Psoas muscle (tissue), 8 donors: ENCODE data around the gene MLIP. TPM values are rescaled to one million over a fixed set of nuclear protein-coding genes. Genes with fewer than 3 reads are reported as not detected.

Experiments
- ATAC-seq, 4 donors: fragments of 200-7000 bp; cut with Tn5 transposase; one replicate each; pipeline ENCODE4 v1.9.1; 2020; ENCODE audit warnings: moderate library complexity in 3 of 4, mild to moderate bottlenecking in 2 of 4
- DNase-seq, 2 donors: peaks; one replicate each; pipeline ENCODE4 v3.0.0-alpha.2; 2020
- H3K27ac ChIP-seq: fragments of 200-600 bp; one replicate; pipeline ENCODE4 v1.8.0; 2022
- H3K27me3 ChIP-seq, 3 donors: fragments of 200-600 bp in 1 of 3; one replicate each; pipeline versions ENCODE4 v1.6.1 to v1.8.0; 2013 to 2022; ENCODE audit warnings: low read length in 2 of 3, mild to moderate bottlenecking in 2 of 3, moderate library complexity in 1 of 3; ENCODE audit not compliant: insufficient read depth in 3 of 3
- H3K36me3 ChIP-seq, 2 donors: fragments of 200-600 bp in 1 of 2; one replicate each; pipeline versions ENCODE4 v1.6.1 to v1.8.0; 2013 to 2022; ENCODE audit warnings: low read depth in 1 of 2, mild to moderate bottlenecking in 1 of 2, moderate library complexity in 1 of 2; ENCODE audit not compliant: insufficient read depth in 1 of 2
- H3K4me1 ChIP-seq: fragments of 200-600 bp; one replicate; pipeline ENCODE4 v1.8.0; 2022
- H3K4me3 ChIP-seq: fragments of 200-600 bp; one replicate; pipeline ENCODE4 v1.8.0; 2022; ENCODE audit warnings: mild to moderate bottlenecking
- H3K9me3 ChIP-seq: fragments of 200-600 bp; one replicate; pipeline ENCODE4 v1.8.0; 2022
- CTCF ChIP-seq: fragments of 200-600 bp; IDR thresholded peaks from one replicate; pipeline ENCODE4 v1.8.0; 2022; ENCODE audit warnings: antibody characterized with exemption
- WGBS, 3 donors: extraction: QIAGEN DNeasy Blood & Tissue Kit; methylation state at CpG; one replicate each; pipeline versions ENCODE4 v1.1.6 to v1.1.7; 2013; 5-methylcytosine and 5-hydroxymethylcytosine counted together
- intact Hi-C, 2 donors: fragments of 100-400 bp; cut with DNase I; formaldehyde crosslinking; loops; one replicate each; pipeline versions ENCODE4 v1.11.0 to v1.14.2; 2022
- polyA plus RNA-seq, 3 donors: library from polyadenylated mRNA; stranded (reverse); fragments of 200-250 nt; gene quantifications; one replicate each; pipeline ENCODE4 v1.2.3, GENCODE V29; 2013
- total RNA-seq, 4 donors: library from RNA; stranded (reverse); fragmentation: NEBNext Ultra II Directional in 2 of 4; extraction: Animal tissue kit (Norgen Biotek cat#: 25700) in 2 of 4; gene quantifications; one replicate each; pipeline versions ENCODE4 v1.2.1 to v1.2.4, GENCODE V29; 2021 to 2023
- donor health status: healthy with polysubstance abuse.
- donor health status: DM: no; HTN: no; CAD: no; lungs with moderate emphysema.
- donor health status: Bipolar disorder and iron deficiency.
- donor health status: healthy.
- donor health status: DM: yes; HTN: yes; CAD: no.
- donor health status: DM: no; HTN: no; CAD: no.
- donor health status: DM: no; HTN: no; CAD: no.
- donor health status: DM: yes; HTN: yes; CAD: no.

The MLIP gene
- total and polyA plus RNA-seq, 7 donors, result 51.5 to 365 (median 163) TPM

DNA sequence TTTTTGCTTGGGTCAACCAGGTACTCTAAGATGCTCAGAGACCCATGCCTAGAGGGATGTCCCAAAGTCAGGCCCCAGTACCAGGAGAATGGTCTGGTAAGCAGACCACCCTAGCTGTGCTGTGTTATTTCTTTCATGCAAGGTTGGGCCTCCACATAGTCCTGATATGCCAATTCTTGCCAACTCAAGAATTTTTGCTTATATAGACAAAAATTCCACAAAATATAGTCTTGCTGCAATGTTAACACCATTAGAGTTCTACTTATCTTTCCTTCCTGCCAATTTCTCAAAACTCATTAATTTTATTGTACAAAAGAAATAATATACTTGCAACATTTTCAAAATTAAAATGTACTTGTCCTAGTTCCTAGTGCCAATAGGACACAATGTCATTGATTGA lies 163.1 kb downstream of the MLIP start:
- Histone ChIP-seq H3K27ac (no peak overlapping the region), H3K27me3 (no peaks in the 10 kb centered on the region), H3K4me3 (no peak overlapping the region), H3K36me3 (no peaks in the 10 kb centered on the region), H3K4me1 (no peaks in the 10 kb centered on the region), H3K9me3 (no peaks in the 10 kb centered on the region)
- no peak for TF ChIP-seq CTCF
- intact Hi-C loops, result no loop called here
- no peak for DNase-seq
- peak in 2 of 4 donors; percentile 9 to 35 for ATAC-seq

DNA sequence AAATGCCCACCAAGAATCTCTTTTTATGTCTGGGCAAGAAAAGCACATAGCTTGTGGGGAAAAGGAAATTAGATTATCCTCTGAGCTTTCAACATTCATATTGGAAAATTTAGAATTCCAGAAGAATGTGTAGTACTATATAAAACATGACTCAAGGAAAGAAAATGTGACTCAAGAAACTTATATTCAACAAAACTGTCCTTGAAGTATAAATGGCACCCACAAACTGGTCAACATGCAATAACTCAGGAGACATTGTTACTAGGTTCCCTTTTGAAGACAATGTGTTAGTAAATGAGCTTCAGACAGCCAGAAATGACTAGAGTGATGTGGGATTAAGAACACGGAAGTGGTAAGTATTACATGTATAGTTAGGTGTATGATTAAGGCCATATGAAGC lies 170.9 kb downstream of the MLIP start:
- WGBS, 3 donors, result 75 to 86% (median 79%) methylated on average over 1 of the region's 1 CpG
- H3K36me3 ChIP-seq, result no peaks in the 10 kb centered on the region
- H3K27me3 ChIP-seq, result no peaks in the 10 kb centered on the region
- no peak overlapping the region for H3K4me3 ChIP-seq
- H3K9me3 ChIP-seq, result no peaks in the 10 kb centered on the region
- intact Hi-C loops, result no loop called here
- ATAC-seq, result no peak
- no peak for TF ChIP-seq CTCF
- no peak for DNase-seq
- no peaks in the 10 kb centered on the region for H3K4me1 ChIP-seq
- H3K27ac ChIP-seq, result no peak overlapping the region

DNA sequence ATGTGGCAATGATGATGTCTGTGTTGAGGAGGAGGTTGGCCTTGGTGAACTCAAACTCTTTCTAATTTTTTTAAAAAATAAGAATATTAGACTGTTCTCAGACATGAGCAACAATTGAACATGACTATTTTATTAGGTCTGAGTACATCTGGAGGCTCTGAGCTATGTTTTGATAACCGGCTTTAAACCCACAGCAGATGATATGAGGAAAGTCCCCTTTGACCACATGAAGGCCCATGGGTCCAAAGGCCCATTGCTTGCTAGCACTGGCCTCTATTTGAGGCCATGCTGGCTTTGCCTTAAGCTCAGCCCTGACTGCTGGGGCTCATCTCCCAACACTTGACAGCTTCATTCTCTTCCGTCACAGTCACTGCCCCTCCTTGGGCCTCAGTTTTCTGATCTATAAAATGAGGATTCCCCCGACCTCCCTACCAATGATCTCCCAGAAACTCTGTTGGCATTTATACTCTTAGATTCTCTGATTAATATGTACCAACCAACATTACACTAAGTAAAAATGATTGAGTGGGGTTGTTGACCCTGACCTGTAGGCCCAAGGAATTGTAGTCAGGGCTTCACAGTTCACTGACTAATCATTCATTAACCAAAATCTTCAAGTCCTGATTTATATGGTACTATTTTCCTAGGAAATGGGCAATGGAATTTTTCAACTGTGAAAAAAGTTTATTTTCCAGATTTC lies 173.1 kb downstream of the MLIP start:
- Histone ChIP-seq H3K27me3 (no peaks in the 10 kb centered on the region), H3K27ac (no peak overlapping the region), H3K9me3 (no peaks in the 10 kb centered on the region), H3K36me3 (no peaks in the 10 kb centered on the region), H3K4me1 (no peaks in the 10 kb centered on the region), H3K4me3 (no peak overlapping the region)
- no peak for TF ChIP-seq CTCF
- DNase-seq (no peak), ATAC-seq (no peak)
- 76 to 87% (median 87%) methylated on average over 3 of the region's 3 CpGs for WGBS, 3 donors
- intact Hi-C loops, result no loop called here

- Histone ChIP-seq H3K4me3 (no peak overlapping the region), H3K4me1 (no peaks in the 10 kb centered on the region), H3K27ac (no peak overlapping the region), H3K27me3 (no peaks in the 10 kb centered on the region), H3K9me3 (no peaks in the 10 kb centered on the region), H3K36me3 (no peaks in the 10 kb centered on the region)
- DNase-seq, result no peak
- no peak for TF ChIP-seq CTCF
- intact Hi-C loops, result no loop called here
- WGBS, 3 donors, result 79 to 82% (median 80%) methylated on average over 3 of the region's 3 CpGs
- ATAC-seq, result no peak
Observed at GRCh38 chr6:54285595-54285994, 174.4 kb downstream of the MLIP start.

DNA sequence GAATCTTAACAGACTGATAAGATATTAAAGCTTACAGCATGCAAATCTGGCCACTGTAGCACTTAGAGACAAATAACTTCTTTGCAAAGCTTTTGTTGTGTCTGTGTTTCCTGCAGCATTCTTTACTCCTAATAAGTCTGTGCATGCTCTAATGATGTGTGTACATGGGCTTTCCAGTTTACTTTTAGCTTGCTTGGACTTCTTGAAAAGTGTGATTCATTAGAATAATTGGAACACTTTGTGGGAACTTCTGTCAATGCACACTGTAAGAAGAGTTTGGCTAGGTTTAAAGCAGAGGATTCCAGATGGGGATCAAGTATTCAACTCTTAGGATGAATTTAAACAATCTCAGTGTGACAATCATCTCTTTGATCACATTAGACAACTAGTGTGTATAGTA lies 174.9 kb downstream of the MLIP start:
- ATAC-seq, result no peak
- no peaks in the 10 kb centered on the region for H3K27me3 ChIP-seq
- H3K27ac ChIP-seq, result no peak overlapping the region
- H3K4me1 ChIP-seq, result no peaks in the 10 kb centered on the region
- DNase-seq, result no peak
- TF ChIP-seq CTCF, result no peak
- intact Hi-C loops, result no loop called here
- no peaks in the 10 kb centered on the region for H3K9me3 ChIP-seq
- no peak overlapping the region for H3K4me3 ChIP-seq
- no peaks in the 10 kb centered on the region for H3K36me3 ChIP-seq
